HG02759 (cell line): ENCODE data around the gene MS4A8.
"Not testable (repeated sequence)": the region's sequence is repeated elsewhere in the genome, so short reads cannot be mapped to it uniquely, and the experiment has no call there.

Source experiments
- ATAC-seq: cut with Tn5 transposase; IDR thresholded peaks from one replicate; pipeline ENCODE4 v1.9.1; 2021; ENCODE audit warnings: mild to moderate bottlenecking, moderate library complexity; ENCODE audit not compliant: unreplicated experiment

The MS4A8 gene

DNA sequence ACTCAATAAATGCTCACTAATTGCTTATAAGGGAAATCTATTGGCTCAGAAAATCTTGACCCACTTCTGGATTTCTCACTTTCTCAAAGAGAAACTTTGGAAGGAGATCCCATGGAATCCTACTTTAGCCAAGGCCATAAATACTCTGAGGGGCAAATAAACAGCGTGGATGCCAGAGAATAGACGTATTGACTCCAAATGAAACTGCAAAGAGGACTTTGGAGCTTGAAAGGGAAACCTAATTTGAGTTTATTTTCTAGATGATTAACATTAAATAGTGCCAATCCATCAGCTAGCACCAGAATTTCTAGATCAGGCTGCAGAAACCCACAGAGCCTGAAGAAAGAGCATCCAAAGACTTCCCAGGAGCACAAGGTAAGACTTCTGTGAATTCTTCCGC is 25.0 kb downstream of the MS4A8 start, which contains the start of gene MS4A18:
Gene MS4A18, plus strand, starts transcription at position 301 of the 400 bp plus-strand sequence.
- ATAC-seq: no peak

DNA sequence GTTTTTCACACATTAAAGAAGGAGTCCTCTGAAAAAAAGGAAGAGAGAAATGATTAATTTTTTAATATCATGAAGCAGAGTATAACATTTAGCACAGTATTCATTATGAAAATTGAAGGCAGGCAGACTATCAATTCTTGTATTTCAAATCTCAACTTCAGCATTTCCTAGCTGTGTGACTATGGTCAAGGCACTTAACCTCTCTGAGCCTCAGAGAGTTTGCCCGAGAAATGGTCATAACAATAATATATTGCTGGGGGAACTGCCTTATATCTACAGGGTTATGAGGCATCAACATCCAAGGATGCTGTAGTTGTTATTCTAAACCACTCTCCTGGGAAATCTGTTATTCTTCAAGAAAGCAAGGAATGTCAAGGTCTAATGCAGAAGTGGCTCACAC is 26.2 kb downstream of the MS4A8 start:
- no peak for ATAC-seq

DNA sequence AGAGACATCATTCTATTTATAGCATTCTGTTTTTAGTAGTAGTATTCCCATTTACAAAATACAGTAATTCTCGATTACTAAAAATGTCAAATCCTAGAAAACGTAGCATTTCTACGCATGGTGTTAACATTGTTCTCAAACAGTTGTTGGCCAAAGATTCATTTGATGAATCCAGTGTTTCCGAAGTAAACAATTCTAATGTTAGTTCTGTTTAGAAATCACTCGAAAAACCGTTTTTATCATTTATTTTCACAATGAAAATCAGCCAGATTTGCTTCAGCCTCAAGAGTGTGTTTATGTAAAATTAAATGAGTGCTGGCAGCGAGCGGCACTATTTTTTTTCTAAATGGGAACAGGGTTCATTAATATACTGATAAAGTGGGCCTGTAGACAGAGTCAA is 32.2 kb downstream of the MS4A8 start:
- no peak for ATAC-seq

DNA sequence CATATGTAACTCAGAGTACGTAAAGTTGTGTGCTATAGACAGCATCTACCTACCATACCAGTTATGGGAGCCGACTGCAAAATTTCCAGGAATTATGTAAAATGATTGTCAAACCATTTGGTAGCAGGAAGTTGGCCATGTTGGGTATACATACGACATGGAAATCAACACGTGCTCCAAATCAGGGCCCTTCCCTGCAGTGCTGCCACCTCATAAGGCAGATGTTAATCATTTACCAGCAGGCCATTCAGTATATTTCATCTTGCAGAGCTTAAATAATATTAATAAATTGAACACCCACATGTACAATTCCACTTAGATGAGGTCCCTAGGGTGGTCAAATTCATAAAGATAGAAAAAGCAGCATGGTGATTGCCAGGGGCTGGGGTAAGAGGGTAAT is 34.9 kb downstream of the MS4A8 start:
- no peak for ATAC-seq

DNA sequence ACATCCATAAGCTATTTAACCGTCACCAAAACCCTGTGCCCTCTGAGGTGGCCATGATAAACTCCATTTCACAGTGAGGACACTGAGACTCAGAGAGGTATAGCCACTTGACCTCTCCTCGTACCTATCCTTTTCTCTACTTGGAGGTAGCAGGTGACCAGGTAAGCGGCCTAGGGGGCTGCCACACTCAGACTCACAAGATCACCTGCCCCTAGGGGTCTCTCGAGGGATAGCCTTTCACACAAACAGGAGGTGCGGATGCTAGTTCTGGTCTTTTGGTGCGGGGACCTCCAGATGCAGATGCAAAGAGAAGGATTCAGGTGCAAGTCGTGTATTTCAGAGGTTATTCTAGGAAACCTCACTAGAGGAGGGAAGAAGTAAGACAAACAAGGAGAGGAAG is 39.7 kb downstream of the MS4A8 start:
- ATAC-seq: no peak

DNA sequence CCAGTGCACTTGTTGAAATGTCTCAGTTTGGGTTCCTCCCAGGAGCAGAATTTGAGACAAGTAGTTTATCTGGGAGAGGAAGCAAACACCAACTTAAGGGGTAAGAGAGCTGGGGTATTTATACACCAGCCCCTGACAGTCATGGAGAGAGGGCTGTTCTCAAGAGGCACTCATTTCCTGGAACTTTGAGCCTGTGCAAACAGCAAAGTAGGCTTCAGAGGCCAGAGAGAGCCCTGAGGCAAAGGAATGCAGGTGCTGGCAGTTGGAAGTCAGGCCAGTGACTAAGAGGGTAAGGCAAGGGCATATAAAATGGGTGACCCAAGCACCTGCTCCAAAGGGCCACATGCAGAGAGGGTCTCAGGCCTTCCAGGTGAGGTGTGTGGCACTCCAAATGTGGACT is 41.2 kb downstream of the MS4A8 start:
- no peak for ATAC-seq

DNA sequence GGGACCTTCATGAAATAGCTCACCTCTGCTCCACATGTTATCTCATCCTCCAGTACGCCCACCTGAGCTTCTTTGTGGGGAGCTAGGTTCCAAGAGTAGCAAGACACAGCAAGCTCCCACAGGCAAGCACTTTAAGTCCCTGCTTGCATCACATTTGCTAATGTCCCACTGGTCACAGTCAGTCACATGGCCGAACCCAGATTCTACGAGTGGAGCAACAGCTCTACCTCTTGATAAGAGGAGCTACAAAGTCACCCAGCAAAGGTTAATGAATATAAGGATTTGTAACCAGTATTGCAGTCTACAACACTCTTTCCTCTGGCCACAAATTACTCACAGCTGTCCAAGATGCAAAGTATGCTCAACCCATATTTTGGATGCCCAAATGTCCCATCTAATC is 42.0 kb downstream of the MS4A8 start:
- no peak for ATAC-seq

DNA sequence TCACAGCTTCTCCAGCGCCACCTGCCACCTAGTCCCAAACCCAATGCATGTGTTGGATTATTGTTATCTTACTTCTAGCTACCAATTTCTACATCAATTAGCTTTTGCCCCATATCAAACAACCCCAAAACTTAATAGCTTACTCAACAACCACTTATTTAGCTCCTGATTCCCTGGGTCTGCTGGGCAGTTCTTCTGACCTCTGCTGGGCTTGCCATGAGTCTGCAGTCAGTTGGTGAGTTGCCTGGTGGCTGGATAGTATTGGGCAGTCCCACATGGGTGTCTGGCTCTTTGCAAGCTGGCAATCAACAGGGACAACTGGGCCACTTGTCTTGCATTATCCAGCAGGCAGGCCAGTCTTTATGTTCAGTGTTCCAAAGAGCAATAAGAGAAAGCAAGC is 43.6 kb downstream of the MS4A8 start:
- ATAC-seq: no peak

DNA sequence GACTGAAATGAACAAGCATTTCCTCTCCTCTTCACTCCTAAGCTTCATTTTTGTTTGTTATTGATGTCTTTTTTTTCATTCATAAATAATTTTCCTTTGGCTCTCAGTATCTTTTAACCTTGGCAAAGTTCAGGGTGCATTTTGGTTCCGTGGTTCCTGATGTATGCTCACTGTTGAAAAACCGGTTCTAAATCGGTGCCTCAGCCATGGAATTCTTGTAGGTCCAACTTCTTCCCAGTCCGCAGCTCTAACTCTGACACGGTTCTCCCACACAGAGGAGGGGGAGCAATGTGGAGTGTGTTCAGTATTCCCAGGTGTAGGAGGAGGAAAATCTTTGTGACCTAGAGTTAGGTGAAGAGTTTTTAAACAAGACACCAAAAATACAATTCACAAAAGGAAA is 44.7 kb downstream of the MS4A8 start:
- ATAC-seq: no peak

DNA sequence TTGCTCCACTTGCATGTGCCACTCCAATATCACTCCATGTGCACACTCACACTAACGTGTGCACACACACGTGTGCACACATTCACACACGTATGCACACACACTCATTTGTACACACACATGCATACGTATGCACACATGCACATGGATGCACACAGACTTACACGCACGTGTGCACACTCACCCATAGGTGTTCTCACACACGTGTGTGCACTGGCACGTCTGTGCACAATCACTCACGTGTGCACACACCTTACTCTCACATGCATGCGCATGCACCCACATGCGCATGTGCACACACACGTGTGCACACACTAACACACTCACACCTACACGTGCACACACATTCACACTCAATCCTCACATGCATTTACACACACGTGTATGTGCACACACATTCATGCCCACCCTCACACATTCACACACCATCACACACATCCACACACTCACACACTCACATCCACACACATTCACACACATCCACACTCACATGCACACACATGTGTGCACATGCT is 48.0 kb downstream of the MS4A8 start:
- ATAC-seq: no peak

DNA sequence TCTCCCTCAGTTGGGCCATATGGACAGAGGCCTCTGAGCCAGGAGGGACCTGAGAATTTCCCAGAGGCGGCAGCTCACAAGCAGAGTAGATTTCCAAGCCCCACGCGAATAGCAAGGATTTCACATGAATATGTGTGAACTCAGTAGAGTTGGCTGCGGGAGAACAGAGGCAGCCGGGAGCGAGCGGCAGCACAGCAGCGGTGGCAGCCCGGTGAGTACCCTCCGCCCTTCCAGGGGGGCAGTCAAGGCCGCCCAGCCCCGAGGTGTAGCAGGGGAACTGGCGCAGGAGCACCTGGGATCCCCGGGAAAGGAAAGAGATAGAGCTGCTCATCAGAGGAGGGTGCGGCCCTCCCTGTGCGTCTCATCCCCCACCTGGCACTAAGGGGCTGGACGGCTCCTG is 48.8 kb downstream of the MS4A8 start:
- ATAC-seq: no peak

DNA sequence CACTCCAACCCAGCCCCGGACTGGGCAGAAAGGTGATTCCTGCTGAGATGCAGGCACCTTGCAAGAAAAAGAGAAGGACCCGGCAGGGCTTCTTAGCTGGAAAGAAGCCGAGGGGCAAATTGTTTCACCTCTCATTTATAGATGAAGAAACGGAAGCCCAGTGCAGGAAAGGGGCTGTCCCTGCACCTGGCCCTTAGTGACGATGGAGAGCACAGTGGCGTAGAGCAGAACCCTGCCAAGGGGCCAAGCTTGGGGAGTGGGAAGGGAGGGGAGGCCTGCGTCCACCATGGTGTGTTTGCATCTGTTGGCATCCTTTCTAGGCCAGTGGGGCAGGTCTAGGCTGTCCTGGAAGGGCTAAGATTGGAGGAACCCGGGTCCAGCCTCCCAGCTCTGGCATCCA is 49.4 kb downstream of the MS4A8 start:
- ATAC-seq: no peak

DNA sequence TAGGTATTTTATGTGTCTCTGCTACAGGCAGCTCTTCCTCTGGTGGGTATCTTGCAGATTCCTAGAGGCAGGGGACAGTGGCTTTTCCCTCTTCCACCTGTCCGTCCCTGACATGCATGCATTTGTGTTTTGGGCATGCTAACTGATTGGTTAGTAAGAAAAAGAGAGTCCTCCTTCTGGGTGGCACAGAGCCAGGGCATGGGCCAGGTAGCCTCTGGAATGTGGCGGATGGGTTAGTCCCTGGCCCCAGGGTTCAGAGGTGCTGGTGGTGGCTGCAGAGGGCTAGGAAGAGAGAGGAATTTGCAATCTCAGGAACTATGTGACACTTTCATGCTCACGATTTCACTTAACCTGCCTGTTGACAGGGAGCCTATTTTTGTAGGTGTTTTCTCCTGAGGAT is 51.5 kb downstream of the MS4A8 start:
- ATAC-seq: no peak

DNA sequence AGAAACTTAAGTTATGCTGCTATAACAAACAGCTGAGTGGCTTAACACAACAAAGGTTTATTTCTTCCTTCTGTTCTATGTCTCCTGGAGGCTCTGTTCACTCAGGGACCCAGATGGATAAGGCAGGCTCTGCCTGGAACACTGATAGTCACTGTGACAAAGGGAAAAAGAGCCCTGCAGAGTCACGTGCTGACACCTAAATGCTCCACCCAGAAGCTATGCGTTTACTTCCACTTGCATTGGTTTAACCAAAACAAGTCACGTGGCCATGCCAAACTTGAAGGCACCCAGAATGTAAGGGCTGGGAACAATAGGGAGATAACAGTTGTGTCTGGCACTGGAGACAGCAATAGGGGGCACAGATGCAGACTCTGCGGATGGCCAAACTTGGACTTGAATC is 53.9 kb downstream of the MS4A8 start:
- no peak for ATAC-seq

DNA sequence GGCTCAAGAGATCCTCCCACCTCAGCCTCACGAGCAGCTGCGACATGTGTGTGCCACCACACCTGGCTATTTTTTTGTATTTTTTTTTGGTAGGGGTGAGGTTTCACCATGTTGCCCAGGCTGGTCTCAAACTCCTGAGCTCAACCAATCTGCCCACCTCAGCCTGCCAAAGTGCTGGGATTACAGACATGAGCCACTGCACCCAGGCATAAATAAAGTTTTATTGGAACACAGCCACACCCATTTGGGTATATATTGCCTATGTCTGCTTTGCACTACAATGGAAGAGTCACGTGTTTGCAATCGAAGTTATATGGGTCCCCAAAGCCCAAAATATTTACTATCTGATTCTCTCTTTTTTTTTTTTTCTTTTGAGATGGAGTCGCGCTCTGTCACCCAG is 55.5 kb downstream of the MS4A8 start:
- ATAC-seq: no peak

DNA sequence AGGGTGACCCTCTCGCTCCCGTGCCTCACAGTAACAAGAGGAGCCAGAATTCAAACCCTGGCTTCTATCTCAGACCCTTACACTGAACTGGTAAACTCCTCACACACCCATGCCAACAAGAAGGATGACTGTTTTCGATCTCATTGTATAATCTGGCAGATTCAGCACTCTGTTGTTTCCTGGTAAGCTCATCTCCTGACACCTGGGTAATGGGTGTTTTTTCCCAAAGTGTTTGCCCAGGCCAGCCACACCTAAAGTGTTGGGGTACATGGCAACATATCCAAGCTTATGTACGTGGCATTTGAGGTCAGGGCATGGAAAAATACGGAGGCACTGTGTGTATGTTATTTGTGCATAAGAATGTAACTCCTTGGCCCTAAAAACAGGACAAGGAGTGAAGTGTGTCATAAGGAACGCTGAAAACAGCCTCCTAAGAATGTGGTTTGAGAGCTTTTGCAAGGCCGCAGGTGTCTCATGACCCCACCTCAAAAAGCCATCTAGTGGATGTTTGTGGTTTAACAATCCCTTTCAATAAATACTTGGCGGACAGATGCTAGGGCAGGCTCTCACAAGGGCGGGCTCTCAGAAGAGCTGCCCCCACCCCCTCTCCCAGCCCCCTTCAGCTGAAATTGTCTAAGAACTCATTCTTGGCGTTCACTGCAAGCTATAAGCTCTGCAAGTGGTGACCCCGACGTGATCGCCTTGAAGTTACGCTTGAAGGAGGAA is 57.1 kb downstream of the MS4A8 start, which contains the start of gene MS4A15:
Gene MS4A15, plus strand, starts transcription at position 561 of the 726 bp plus-strand sequence. CDS start 6,867 bp downstream, outside the sequence.
- no peak for ATAC-seq

DNA sequence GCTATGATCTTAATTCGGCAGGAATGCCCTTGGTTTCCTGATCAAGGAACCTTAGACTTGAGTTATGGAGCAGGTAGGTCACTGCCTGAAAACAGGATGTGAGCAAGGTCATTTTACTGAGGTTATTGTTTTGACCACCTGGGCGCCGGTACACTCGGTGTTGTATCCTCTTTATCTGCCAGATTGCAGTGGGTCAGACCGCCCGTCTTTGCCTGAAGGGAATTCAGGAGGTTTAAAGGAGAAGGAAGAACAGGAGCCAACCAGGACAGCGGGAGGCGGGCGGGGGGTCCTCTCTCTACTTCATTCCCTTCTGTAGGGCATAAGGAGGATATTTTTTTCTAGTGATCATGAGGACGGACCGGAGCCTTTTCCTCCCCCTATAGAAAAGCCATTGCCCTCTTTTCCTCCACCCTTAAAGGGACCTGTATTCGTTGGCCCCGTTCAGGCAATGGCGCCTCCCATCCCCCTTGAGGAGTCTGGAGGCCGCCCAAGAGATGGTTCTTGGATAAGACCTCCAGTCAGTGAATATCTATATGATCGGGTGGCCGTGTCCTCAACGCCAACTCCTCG is 57.9 kb downstream of the MS4A8 start:
- no peak for ATAC-seq

DNA sequence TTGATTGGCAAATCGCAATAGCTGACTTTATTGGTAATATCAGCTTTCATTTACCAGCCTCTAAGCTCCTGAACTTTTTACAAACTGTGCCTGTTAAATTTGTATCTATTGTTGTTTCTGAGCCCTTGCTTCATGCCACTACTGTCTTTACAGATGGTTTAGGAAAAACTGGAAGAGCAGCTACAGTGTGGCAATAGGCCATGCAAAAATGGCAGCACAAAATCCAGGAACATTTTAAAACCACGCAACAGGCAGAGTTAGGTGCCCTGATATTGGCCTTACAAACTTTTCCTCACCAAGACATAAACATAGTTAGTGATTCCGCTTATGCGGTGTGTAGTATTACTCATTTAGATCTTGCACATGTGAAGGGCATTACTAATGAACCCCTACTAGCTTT is 59.3 kb downstream of the MS4A8 start:
- ATAC-seq: not testable (repeated sequence)

DNA sequence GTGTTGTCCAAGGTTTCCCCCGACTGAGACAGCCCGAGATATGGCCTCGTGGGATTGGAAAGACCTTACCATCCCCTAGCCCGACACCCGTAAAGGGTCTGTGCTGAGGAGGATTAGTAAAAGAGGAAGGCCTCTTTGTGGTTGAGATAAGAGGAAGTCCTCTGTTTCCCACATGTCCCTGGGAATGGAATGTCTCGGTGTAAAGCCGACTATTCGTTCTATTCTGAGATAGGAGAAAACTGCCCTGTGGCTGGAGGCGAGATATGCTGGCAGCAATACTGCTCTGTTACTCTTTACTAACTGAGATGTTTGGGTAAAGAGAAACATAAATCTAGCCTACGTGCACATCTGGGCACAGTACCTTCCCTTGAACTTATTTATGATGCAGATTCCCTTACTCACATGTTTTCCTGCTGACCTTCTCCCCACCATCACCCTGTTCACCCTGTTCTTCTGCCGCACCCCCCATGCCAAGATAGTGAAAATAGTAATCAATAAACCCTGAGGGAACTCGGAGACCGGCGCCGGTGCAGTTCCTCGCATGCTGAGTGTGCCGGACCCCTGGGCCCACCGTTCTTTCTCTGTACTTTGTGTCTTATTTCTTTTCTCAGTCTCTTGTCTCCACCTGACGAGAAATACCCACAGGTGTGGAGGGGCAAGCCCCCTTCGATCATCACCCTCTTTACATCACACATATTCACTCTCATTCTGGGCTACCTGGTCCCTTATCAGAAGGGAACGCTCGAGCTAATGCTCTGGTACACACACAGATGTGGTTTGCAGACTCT is 60.2 kb downstream of the MS4A8 start:
- ATAC-seq: not testable (repeated sequence)

DNA sequence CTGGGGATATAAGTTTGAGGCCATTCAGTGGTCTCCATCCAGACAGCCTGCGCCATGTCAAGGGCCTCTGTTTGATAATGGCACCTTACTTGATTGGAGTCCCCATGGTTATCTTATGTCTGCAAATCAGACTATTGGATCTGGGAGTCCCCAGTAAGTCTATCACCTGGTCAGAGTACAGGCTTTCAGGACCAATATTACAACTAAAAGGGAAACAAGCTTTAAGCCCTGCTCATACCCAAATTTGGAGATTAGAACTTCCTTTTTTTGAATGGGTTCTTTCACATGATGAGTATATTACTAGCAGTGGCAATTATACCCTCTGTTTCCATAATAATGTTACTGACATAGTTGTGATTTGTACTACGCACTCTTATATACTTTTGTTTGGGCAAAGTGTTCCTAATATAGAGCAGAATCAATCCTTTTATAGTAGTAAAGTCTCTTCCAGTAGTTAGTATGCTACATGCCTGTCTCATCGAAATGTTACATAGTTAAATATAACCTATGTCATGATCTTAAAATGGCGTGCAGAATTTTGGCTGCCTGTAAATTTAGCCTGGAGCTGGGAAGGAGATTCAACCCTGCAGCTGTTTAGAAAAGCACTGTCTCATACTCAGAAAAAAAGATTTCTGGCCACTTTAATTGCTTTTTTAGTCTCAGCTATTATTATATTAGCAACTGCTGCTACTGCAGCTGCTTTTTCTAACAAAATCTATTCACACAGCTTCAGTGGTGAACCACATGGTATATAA is 62.2 kb downstream of the MS4A8 start:
- ATAC-seq: peak; percentile 30
